OCI-LY7 (cell line): ENCODE results near the gene PIEZO2.

Experiments
- EZH2phosphoT487 ChIP-seq: fragments of 200-600 bp; sonication (generic); IDR thresholded peaks from 2 replicates; pipeline ENCODE4 v1.6.1; 2018; ENCODE audit warnings: low read depth, borderline replicate concordance, mild to moderate bottlenecking, mixed run types, antibody characterized with exemption, low read length, moderate library complexity, mixed read lengths
- TF ChIP-seq, protein P1 (sequence below): fragments of 200-600 bp; sonication (generic); conservative IDR thresholded peaks from 2 replicates; pipeline ENCODE4 v1.5.1; 2014; ENCODE audit warnings: mild to moderate bottlenecking, antibody characterized with exemption, low read length, moderate library complexity, mixed read lengths

DNA sequence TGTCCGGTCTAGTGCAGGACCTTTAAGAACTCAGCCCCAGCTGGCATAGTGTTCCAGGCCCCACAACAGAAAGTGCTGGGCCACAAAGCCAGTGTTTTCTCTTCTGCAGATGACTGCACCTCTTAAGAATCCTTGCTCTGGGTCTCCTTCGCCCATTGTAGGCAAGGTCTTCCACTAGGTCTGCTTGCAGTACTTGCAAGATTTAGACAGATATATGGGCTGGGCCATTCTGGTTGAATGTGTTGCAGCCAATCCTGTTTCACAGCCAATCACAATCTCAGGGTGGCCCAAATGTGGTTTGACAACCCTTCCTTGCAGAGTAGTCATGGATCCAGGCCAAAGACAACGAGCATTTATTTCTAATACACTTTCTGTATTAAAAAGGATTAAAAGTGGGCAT lies 13.1 kb upstream of the PIEZO2 start:
- TF ChIP-seq, protein P1, sequence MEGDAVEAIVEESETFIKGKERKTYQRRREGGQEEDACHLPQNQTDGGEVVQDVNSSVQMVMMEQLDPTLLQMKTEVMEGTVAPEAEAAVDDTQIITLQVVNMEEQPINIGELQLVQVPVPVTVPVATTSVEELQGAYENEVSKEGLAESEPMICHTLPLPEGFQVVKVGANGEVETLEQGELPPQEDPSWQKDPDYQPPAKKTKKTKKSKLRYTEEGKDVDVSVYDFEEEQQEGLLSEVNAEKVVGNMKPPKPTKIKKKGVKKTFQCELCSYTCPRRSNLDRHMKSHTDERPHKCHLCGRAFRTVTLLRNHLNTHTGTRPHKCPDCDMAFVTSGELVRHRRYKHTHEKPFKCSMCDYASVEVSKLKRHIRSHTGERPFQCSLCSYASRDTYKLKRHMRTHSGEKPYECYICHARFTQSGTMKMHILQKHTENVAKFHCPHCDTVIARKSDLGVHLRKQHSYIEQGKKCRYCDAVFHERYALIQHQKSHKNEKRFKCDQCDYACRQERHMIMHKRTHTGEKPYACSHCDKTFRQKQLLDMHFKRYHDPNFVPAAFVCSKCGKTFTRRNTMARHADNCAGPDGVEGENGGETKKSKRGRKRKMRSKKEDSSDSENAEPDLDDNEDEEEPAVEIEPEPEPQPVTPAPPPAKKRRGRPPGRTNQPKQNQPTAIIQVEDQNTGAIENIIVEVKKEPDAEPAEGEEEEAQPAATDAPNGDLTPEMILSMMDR, result no peak
- no peak for TF ChIP-seq EZH2phosphoT487
